A549 (cell line): ENCODE data around the gene CBX3. TPM values are rescaled to one million over a fixed set of nuclear protein-coding genes. Genes with fewer than 3 reads are reported as not detected.
"Not testable (repeated sequence)": the region's sequence is repeated elsewhere in the genome, so short reads cannot be mapped to it uniquely, and the experiment has no call there.

Experiments used
- ATAC-seq, 2 experiments: fragments of 200-7000 bp in 1 of 2; fragments of >200 bp in 1 of 2; cut with Nextera tagmentation in 1 of 2; cut with Tn5 transposase in 1 of 2; 3 replicates each; pipeline versions ENCODE4 v1.8.0 to v1.9.1; 2018 to 2020; ENCODE audit warnings: mild to moderate bottlenecking in 1 of 2, moderate library complexity in 1 of 2
- CTCF ChIA-PET: fragments of 300-600 bp; sonication (Branson Sonifier 250); formaldehyde crosslinking; extraction: SDS; loops from one replicate; lab custom pipeline; 2021; ENCODE audit warnings: antibody characterized with exemption, inconsistent platforms; lab: Yijun Ruan, JAX
- POLR2A ChIA-PET: fragments of 350-600 bp; formaldehyde crosslinking; extraction: SDS; loops from one replicate; lab custom pipeline; 2021; ENCODE audit warnings: antibody characterized with exemption, inconsistent platforms; lab: Yijun Ruan, JAX
- DNase-seq, 2 experiments: peaks; one replicate each; pipeline versions ENCODE4 v3.0.0 to v3.0.0-alpha.2; 2011 to 2016; ENCODE audit warnings: low read depth in 1 of 2, low spot score in 1 of 2
- FAIRE-seq: peaks from 2 replicates; lab custom pipeline; 2011; peaks lifted over from hg19 to GRCh38; lab: Jason Lieb, UNC
- H3K27ac ChIP-seq, 2 experiments: fragments of >200 bp; sonication (Bioruptor Twin); formaldehyde crosslinking; 3 replicates each; pipeline ENCODE4 v1.5.1; 2016 to 2017
- H3K4me1 ChIP-seq: fragments of >200 bp; sonication (Bioruptor Twin); formaldehyde crosslinking; 3 replicates; pipeline ENCODE4 v1.6.1; 2016
- H3K4me2 ChIP-seq: fragments of >200 bp; sonication (Bioruptor Twin); formaldehyde crosslinking; 3 replicates; pipeline ENCODE4 v1.6.1; 2016
- H3K4me3 ChIP-seq: fragments of >200 bp; sonication (Bioruptor Twin); formaldehyde crosslinking; 3 replicates; pipeline ENCODE4 v1.5.1; 2016
- H3K9me3 ChIP-seq: fragments of >200 bp; sonication (Bioruptor Twin); formaldehyde crosslinking; 3 replicates; pipeline ENCODE4 v1.6.1; 2016
- CBX8 ChIP-seq: fragments of 200-600 bp; sonication (generic); IDR thresholded peaks from 2 replicates; pipeline ENCODE4 v1.6.1; 2016
- FOSB ChIP-seq: fragments of 250-450 bp; sonication (Bioruptor Pico); IDR thresholded peaks from 2 replicates; pipeline ENCODE4 v1.5.0; 2020; ENCODE audit warnings: mild to moderate bottlenecking, moderate library complexity
- HEYL ChIP-seq: fragments of 250-450 bp; sonication (Bioruptor Pico); IDR thresholded peaks from 2 replicates; pipeline ENCODE4 v1.8.0; 2021; ENCODE audit warnings: mild to moderate bottlenecking, moderate library complexity
- HOXA7 ChIP-seq: fragments of 250-450 bp; sonication (Bioruptor Pico); IDR thresholded peaks from 2 replicates; pipeline ENCODE4 v1.5.0; 2020; ENCODE audit warnings: mild to moderate bottlenecking, moderate library complexity
- JUN ChIP-seq, 2 experiments: fragments of >200 bp; sonication (Bioruptor Twin); formaldehyde crosslinking; IDR thresholded peaks; 2 replicates in 1 of 2; 3 replicates in 1 of 2; pipeline ENCODE4 v1.6.1; 2016 to 2017
- KDM5A ChIP-seq: fragments of 200-600 bp; sonication (generic); IDR thresholded peaks from 2 replicates; pipeline ENCODE4 v1.6.1; 2016; ENCODE audit warnings: antibody characterized with exemption, mild to moderate bottlenecking
- MAFK ChIP-seq: fragments of 450-650 bp; IDR thresholded peaks from 2 replicates; pipeline ENCODE4 v1.6.1; 2014; ENCODE audit not compliant: partially characterized antibody
- NFE2L2 ChIP-seq: fragments of 150-350 bp; conservative IDR thresholded peaks from 2 replicates; pipeline ENCODE4 v1.6.1; 2014; ENCODE audit warnings: low read length
- RARB ChIP-seq: fragments of 250-450 bp; sonication (Bioruptor Pico); IDR thresholded peaks from 2 replicates; pipeline ENCODE4 v1.8.0; 2021; ENCODE audit warnings: mild to moderate bottlenecking, moderate library complexity
- WGBS: methylation state at CpG from one replicate; pipeline ENCODE4 v1.1.6; 2017; ENCODE audit errors: missing lambda C conversion rate; 5-methylcytosine and 5-hydroxymethylcytosine counted together
- polyA plus RNA-seq, 4 experiments: library from polyadenylated mRNA; depleted of rRNA in 3 of 4; stranded (reverse); fragments of >200 nt; fragmentation: RNase III in 1 of 4; extraction: RNeasy Plus Mini Kit Qiagen cat#74134 plus additional on column Dnase treatment in 1 of 4; gene quantifications; 2 replicates in 3 of 4; 3 replicates in 1 of 4; pipeline ENCODE4 v1.2.3, GENCODE V29; 2011 to 2017
- TF ChIP-seq, protein P1 (sequence below): IDR thresholded peaks from 2 replicates; pipeline ENCODE4 v1.6.1; 2012
- TF ChIP-seq, protein P2 (sequence below): fragments of >200 bp; sonication (Bioruptor Twin); formaldehyde crosslinking; IDR thresholded peaks from 3 replicates; pipeline ENCODE4 v1.6.1; 2016
- TF ChIP-seq, protein P3 (sequence below): IDR thresholded peaks from 2 replicates; pipeline ENCODE4 v1.6.1; 2012
- TF ChIP-seq, protein P4 (sequence below): fragments of 200-600 bp; sonication (generic); IDR thresholded peaks from 2 replicates; pipeline ENCODE4 v1.6.1; 2016; ENCODE audit warnings: antibody characterized with exemption, mild to moderate bottlenecking, moderate library complexity
- TF ChIP-seq, protein P5 (sequence below): fragments of 250-450 bp; sonication (Bioruptor Pico); IDR thresholded peaks from 2 replicates; pipeline ENCODE4 v1.5.0; 2020; ENCODE audit warnings: low read depth, mild to moderate bottlenecking, moderate library complexity

CBX3 gene
- polyA plus RNA-seq, 2 of the 4 experiments (the other 2 are of a cell fraction), result 275 to 288 TPM

DNA sequence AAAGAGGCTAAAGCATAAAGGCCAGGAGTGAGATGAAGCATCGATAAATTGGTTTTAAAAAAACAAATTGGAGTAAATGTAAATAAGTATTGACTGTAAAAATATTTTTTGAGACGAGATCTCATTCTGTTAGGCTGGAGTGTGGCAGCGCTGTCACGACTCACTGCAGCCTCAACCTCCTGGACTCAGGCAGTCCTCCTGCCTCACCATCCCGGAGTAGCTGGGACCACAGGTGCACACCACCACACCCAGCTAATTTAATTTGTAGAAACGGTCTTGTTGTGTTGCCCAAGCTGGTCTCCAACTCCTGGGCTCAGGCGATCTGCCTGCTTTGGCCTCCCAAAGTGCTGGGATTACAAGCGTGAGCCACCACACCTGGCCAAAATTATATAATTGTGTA lies 18.8 kb upstream of the CBX3 start (continued):
- TF ChIP-seq, protein P1, sequence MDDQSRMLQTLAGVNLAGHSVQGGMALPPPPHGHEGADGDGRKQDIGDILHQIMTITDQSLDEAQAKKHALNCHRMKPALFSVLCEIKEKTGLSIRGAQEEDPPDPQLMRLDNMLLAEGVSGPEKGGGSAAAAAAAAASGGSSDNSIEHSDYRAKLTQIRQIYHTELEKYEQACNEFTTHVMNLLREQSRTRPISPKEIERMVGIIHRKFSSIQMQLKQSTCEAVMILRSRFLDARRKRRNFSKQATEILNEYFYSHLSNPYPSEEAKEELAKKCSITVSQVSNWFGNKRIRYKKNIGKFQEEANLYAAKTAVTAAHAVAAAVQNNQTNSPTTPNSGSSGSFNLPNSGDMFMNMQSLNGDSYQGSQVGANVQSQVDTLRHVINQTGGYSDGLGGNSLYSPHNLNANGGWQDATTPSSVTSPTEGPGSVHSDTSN, result no peak
- TF ChIP-seq, protein P2, sequence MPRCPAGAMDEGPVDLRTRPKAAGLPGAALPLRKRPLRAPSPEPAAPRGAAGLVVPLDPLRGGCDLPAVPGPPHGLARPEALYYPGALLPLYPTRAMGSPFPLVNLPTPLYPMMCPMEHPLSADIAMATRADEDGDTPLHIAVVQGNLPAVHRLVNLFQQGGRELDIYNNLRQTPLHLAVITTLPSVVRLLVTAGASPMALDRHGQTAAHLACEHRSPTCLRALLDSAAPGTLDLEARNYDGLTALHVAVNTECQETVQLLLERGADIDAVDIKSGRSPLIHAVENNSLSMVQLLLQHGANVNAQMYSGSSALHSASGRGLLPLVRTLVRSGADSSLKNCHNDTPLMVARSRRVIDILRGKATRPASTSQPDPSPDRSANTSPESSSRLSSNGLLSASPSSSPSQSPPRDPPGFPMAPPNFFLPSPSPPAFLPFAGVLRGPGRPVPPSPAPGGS, result no peak
- no peak for TF ChIP-seq FOSB (CRISPR knock-in tag)
- TF ChIP-seq HEYL (CRISPR knock-in tag), result no peak

DNA sequence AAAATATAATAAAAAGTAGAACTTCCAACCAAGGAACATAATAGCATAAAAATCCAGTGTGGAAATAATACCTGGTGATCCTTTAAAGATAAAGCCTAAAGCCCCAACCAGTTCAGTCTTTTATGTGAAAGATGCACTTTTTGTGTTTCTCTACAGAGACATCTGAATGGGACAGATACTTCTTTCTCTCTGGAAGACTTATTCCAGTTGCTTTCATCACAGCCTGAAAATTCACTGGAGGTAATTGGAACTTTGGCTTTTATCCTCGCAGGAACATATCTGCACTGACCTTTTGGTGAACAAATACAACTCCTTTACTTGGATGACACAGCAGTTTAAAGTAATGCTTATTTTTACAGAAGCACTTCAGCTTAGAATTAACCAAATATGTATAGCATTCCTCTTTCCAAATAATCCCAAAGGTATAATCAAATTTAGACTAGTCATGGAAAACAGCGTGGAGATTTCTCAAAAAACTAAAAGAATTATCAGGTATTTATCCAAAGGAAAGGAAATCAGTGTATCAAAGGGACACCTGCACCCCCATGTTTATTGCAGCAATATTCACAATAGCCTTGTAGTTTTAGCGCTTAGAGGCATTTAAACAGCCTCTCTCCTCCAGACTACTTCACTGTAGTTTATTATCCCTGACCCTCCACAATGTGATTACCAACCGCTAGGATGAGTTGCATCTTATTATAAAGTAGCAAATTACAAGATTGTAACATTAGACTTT lies 17.8 kb upstream of the CBX3 start:
- Histone ChIP-seq H3K4me1 (peaks cover 69% of the 10 kb centered on the region), H3K4me3 (no peak overlapping the region), H3K27ac (peak overlapping the region; percentile 34 to 59; a peak in 5 of 6 replicates), H3K9me3 (no peaks in the 10 kb centered on the region), H3K4me2 (peak overlapping the region; percentile 33)
- ATAC-seq (peak in 1 of 2 experiments; percentile 1; a peak in 1 of 6 replicates), FAIRE-seq (no peak), DNase-seq (no peak)
- TF ChIP-seq JUN (IDR thresholded peaks at IDR 0.05), result peak in 1 of 2 experiments; percentile 33; a peak in 1 of 5 replicates
- peak; percentile 87 for TF ChIP-seq MAFK
- TF ChIP-seq KDM5A, result no peak
- TF ChIP-seq, protein P3, sequence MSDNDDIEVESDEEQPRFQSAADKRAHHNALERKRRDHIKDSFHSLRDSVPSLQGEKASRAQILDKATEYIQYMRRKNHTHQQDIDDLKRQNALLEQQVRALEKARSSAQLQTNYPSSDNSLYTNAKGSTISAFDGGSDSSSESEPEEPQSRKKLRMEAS, result no peak
- TF ChIP-seq RARB (CRISPR knock-in tag), result 0 out of 2 replicates have a peak, but pooled peaks have one; percentile 53
- TF ChIP-seq, protein P4, sequence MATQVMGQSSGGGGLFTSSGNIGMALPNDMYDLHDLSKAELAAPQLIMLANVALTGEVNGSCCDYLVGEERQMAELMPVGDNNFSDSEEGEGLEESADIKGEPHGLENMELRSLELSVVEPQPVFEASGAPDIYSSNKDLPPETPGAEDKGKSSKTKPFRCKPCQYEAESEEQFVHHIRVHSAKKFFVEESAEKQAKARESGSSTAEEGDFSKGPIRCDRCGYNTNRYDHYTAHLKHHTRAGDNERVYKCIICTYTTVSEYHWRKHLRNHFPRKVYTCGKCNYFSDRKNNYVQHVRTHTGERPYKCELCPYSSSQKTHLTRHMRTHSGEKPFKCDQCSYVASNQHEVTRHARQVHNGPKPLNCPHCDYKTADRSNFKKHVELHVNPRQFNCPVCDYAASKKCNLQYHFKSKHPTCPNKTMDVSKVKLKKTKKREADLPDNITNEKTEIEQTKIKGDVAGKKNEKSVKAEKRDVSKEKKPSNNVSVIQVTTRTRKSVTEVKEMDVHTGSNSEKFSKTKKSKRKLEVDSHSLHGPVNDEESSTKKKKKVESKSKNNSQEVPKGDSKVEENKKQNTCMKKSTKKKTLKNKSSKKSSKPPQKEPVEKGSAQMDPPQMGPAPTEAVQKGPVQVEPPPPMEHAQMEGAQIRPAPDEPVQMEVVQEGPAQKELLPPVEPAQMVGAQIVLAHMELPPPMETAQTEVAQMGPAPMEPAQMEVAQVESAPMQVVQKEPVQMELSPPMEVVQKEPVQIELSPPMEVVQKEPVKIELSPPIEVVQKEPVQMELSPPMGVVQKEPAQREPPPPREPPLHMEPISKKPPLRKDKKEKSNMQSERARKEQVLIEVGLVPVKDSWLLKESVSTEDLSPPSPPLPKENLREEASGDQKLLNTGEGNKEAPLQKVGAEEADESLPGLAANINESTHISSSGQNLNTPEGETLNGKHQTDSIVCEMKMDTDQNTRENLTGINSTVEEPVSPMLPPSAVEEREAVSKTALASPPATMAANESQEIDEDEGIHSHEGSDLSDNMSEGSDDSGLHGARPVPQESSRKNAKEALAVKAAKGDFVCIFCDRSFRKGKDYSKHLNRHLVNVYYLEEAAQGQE, result 0 out of 2 replicates have a peak, but pooled peaks have one; percentile 8
- no peak for TF ChIP-seq CBX8
- TF ChIP-seq NFE2L2, result peak; percentile 51
- ChIA-PET POLR2A (interaction anchor here (0.7 to 1.6 kb wide), 3 partner anchors 8 to 32 kb away, joined by 4 to 6 read pairs (median 6); partner anchors contain the start of gene NFE2L3), CTCF (interaction anchor here (1.4 to 5.4 kb wide), 3 partner anchors 15 to 93 kb away, joined by 3 to 39 read pairs (median 5); no protein-coding TSS in a partner anchor)
- WGBS, result 32% methylated on average over 4 of the region's 4 CpGs

DNA sequence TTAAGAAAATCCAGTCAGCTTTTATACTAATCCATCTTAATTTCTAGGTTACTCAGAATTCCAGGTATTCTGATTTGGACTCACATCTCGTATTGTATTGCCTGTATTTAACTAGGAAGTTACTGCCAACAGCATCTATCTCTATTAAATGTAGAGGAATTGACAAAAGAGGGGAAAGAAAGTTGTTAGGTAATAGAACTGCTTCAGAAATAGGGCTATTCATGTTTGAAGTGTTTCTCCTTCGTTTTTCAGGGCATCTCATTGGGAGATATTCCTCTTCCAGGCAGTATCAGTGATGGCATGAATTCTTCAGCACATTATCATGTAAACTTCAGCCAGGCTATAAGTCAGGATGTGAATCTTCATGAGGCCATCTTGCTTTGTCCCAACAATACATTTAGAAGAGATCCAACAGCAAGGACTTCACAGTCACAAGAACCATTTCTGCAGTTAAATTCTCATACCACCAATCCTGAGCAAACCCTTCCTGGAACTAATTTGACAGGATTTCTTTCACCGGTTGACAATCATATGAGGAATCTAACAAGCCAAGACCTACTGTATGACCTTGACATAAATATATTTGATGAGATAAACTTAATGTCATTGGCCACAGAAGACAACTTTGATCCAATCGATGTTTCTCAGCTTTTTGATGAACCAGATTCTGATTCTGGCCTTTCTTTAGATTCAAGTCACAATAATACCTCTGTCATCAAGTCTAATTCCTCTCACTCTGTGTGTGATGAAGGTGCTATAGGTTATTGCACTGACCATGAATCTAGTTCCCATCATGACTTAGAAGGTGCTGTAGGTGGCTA lies 17.1 kb upstream of the CBX3 start:
- ATAC-seq, result peak in 1 of 2 experiments; percentile 3; a peak in 3 of 6 replicates
- not testable (repeated sequence) for DNase-seq, H3K9me3 ChIP-seq, H3K4me3 ChIP-seq
- peak; percentile 70 for FAIRE-seq
- peak overlapping the region; percentile 33 for H3K4me2 ChIP-seq
- ChIA-PET POLR2A (interaction anchor here (0.6 kb wide), 1 partner anchor 24 kb away, joined by 4 read pairs; no protein-coding TSS in a partner anchor), CTCF (interaction anchor here (0.8 to 1.8 kb wide), 3 partner anchors 14 to 33 kb away, joined by 3 to 4 read pairs (median 3); no protein-coding TSS in a partner anchor)
- peak; percentile 39; the same call in 1 of the 2 replicates for TF ChIP-seq RARB (CRISPR knock-in tag)
- TF ChIP-seq, protein P5, sequence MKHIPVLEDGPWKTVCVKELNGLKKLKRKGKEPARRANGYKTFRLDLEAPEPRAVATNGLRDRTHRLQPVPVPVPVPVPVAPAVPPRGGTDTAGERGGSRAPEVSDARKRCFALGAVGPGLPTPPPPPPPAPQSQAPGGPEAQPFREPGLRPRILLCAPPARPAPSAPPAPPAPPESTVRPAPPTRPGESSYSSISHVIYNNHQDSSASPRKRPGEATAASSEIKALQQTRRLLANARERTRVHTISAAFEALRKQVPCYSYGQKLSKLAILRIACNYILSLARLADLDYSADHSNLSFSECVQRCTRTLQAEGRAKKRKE, result peak; percentile 39; the same call in 1 of the 2 replicates
- TF ChIP-seq HOXA7 (CRISPR knock-in tag), result peak; percentile 6; the same call in 1 of the 2 replicates
- 42% methylated on average over 4 of the region's 4 CpGs for WGBS
- H3K4me1 ChIP-seq, result peaks cover 77% of the 10 kb centered on the region
- peak overlapping the region; percentile 34 to 59; a peak in 4 of 6 replicates for H3K27ac ChIP-seq
